GM21825 (cell line): Measurements from ENCODE around the gene ARHGAP42.
"Not testable (repeated sequence)": the region's sequence is repeated elsewhere in the genome, so short reads cannot be mapped to it uniquely, and the experiment has no call there.

ENCODE experiments used
- ATAC-seq: cut with Tn5 transposase; IDR thresholded peaks from one replicate; pipeline ENCODE4 v1.9.1; 2021; ENCODE audit warnings: mild to moderate bottlenecking, moderate library complexity; ENCODE audit not compliant: unreplicated experiment

The ARHGAP42 gene

DNA sequence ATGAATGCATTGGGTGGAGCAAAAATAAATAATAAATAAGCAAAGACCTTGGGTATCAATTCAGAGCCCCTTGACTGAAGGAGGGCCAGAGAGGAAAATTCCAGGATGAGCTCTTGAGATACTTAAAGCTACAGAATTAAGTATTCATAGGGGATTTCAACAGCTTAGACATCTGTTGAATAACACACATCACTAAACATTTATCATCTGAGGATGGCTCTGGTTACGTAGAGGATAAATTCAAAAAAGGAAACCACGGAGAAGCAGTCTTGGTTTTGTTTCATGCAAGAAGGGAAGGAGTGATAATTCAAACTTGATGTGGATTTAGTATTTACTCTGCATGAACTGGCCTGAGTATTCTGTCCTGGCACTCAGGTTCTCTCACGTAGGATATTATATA, 29.8 kb downstream of the ARHGAP42 start:
- ATAC-seq = no peak

- no peak for ATAC-seq
These were observed 32.3 kb downstream of the ARHGAP42 start for GRCh38 chr11:100719362-100719761.

DNA sequence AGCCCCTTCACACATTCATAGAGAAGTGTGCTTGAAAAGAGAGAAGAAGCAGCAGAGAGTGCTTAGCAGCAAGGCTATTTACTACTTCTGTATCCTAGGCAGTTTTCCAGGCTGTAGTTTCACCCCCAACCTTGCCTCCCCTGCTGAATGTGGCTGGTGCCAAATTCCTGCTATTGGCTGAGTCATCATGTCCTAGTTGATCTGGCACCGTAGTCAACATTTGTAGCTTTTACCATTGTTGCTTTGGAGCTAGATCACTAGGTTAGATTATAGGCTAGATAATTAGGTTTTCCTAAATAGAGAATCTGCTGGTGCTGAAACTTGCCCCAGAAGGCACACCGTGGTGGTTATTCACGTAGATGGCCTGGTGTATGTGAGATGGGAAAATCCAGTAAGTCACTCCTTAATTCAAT, 32.7 kb downstream of the ARHGAP42 start:
- no peak for ATAC-seq

GRCh38 chr11:100726680-100727079, 39.6 kb downstream of the ARHGAP42 start:
- ATAC-seq = no peak

- no peak for ATAC-seq
These were observed 40.3 kb downstream of the ARHGAP42 start for GRCh38 chr11:100727410-100727809.

DNA sequence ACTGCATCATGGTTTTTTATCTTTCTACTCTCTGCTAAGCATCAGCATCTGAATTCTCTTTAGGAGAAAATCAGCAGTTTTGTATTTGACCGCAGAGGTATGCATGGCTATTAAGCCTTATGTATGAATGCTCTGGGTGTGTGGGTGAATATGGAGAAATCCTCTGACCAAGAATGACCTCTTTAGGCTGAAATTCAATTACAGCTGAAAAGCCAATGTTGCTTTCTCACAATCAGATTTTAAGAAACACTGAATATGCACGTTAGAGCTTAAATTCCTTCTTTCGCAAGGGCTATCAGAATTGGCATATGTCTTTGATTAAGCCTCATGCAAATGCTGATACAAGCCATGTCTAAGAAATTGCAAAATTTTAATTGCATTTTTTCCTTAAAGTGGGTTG, 43.2 kb downstream of the ARHGAP42 start:
- no peak for ATAC-seq

GRCh38 chr11:100731471-100731870, 44.4 kb downstream of the ARHGAP42 start:
- no peak for ATAC-seq

DNA sequence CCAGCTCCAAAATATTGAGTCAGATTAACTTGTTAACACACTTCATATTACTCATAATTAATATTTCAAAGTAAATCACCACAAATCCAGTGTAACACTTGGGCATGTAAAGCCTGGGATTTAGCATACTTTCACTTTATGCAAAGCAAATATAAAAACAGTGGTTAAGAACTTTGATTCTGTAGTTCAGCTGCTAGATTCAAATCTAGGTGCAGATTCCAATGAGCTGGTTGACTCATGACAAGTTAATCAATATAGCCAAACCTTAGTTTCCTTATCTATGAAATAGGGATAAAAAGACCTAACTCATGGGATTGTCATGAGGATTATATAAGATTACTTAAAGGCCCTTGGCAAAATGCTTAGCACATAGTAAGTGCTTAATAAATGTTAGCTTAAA, 45.9 kb downstream of the ARHGAP42 start:
- no peak for ATAC-seq

DNA sequence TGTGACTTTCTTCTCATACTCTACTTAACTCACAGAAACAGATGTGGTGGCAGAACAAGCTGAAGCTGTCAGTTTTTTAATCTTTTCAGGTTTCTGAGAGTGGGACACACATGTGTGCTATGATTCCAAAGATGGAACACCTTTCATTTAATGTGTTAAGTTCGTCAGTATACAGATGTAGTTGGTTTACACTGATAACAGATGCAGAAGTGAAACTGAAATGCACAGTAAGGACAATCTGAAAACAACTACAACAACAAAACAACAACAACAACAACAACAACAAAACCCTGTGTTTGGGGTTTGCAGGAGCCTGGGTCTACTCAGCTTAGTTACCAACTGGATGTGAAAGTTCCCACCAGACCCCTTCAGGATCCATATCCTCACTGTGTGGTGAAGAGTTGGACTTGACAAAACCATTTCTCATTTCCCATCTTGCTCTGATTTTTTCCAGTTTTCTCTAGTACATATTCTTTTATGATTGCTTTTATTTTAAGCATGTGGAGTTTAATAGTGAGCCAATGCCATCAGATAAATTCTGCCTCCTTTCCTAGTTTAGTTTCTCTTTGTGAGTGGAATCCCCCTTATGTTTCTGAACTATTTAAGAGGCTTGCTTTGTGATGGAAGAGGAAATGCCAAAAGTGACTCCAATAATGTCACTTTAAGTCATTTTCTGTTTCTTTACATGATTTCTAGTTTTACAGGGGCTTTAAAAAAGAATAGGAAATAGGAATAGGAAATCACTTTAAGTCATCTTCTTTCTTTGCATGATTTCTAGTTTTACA, 47.8 kb downstream of the ARHGAP42 start:
- no peak for ATAC-seq

- no peak for ATAC-seq
These were observed 49.0 kb downstream of the ARHGAP42 start for GRCh38 chr11:100735949-100736675.

DNA sequence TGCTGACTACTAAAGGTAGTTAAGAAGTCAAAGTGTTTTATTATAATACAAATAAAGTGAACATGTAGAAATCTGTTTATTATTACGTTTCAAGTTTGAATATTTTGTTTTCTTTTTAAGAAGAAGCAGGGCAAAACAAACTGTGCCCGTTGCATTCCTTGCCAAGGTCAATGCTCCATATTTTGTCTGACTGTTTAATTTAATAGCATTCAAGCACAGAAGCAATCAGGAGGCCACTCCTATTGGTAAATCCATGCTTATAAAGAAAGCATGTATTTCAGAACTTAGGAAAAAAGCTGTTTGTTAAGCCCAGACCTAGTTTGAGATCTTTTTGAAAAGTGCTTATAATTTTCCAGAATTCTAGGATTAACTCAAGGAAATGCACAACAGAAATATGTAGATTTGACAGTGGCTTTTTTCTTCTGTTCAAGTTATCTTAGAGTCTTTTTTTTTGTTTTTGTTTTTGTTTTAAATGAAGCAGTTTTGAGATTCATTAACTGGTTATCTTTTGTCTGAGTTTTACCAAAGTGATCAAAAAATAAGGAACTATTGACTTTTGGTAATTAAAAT, 51.7 kb downstream of the ARHGAP42 start:
- ATAC-seq = no peak

- ATAC-seq = no peak
These were observed 52.6 kb downstream of the ARHGAP42 start for GRCh38 chr11:100739666-100740065.

GRCh38 chr11:100740440-100740839, 53.4 kb downstream of the ARHGAP42 start:
- ATAC-seq = no peak

- no peak for ATAC-seq
These were observed 55.0 kb downstream of the ARHGAP42 start for GRCh38 chr11:100741866-100742625.

- no peak for ATAC-seq
These were observed 59.4 kb downstream of the ARHGAP42 start for GRCh38 chr11:100746448-100746847.

DNA sequence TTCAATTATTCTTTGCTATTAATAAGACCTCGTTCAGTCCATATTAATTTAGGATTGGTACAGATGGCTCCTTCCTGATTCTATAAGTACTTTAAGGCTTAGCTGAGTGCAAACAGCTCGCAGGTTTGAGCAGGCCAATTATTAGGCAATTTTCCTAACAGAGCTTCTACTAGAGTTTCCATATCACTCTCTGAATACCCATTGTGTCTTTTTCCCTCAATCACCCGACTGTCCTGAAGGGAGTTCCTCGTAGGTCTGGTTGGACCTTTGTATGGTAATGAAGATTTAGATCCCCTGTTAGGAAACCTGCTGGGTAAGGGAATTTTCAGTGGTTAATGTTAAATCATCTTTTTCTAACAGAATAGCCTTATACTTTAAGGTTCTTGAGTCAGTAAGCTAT, 61.1 kb downstream of the ARHGAP42 start:
- no peak for ATAC-seq

- not testable (repeated sequence) for ATAC-seq
These were observed 62.9 kb downstream of the ARHGAP42 start for GRCh38 chr11:100749887-100750565.

DNA sequence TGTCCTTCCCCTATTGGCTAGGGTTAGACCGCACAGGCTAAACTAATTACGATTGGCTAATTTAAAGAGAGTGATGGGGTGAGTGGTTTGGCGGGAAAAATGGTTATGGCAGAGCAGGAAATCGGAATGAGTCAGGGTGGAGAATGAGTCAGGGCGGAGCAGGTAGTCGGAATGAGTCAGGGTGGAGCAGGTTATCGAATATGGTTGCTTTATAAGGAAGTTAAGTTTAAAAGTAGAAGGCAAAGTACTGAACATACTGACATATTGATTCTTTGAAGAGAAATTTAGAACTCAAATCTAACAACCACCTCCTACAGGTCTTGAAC, 63.4 kb downstream of the ARHGAP42 start:
- not testable (repeated sequence) for ATAC-seq

GRCh38 chr11:100752371-100753171, 65.5 kb downstream of the ARHGAP42 start:
- ATAC-seq = no peak

- ATAC-seq = no peak
These were observed 66.1 kb downstream of the ARHGAP42 start for GRCh38 chr11:100753172-100753543.
